ENCODE results near the gene CLEC2A.

DNA sequence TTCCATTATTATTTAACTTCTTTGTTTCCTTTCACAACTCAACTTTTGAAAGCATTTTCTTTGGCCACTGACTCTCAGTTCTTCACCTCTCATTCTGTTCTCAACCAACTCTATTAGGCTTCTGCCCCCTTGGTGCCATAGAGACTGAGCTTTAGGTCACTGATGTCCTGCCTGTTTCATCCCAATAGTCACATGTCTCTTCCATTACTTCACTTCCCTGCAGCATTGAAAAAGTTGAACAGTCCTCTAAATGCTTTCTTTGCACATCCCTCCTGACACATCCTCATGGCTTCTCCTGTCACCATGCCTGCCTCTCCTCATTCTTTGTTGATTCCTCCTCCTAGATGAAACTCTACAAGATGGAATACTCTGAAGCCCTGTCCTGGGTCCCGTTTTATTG lies 41.8 kb upstream of the CLEC2A start:
- TF ChIP-seq, protein P1, sequence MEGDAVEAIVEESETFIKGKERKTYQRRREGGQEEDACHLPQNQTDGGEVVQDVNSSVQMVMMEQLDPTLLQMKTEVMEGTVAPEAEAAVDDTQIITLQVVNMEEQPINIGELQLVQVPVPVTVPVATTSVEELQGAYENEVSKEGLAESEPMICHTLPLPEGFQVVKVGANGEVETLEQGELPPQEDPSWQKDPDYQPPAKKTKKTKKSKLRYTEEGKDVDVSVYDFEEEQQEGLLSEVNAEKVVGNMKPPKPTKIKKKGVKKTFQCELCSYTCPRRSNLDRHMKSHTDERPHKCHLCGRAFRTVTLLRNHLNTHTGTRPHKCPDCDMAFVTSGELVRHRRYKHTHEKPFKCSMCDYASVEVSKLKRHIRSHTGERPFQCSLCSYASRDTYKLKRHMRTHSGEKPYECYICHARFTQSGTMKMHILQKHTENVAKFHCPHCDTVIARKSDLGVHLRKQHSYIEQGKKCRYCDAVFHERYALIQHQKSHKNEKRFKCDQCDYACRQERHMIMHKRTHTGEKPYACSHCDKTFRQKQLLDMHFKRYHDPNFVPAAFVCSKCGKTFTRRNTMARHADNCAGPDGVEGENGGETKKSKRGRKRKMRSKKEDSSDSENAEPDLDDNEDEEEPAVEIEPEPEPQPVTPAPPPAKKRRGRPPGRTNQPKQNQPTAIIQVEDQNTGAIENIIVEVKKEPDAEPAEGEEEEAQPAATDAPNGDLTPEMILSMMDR (IDR thresholded peaks at IDR 0.05; ENCODE audit: low read length): no peak
- no peak for TF ChIP-seq EZH2 (IDR thresholded peaks at IDR 0.05; ENCODE audit: borderline replicate concordance, low read length)
